Measurements from ENCODE around the gene REXO1. TPM values are rescaled to one million over a fixed set of nuclear protein-coding genes. Genes with fewer than 3 reads are reported as not detected.

The REXO1 gene
- total RNA-seq, 1 donor from 2014 or later = 2.4 TPM

GRCh38 chr19:1836458-1837221 lies 11.6 kb downstream of the REXO1 start:
- Histone ChIP-seq H3K4me3 (ENCODE audit: low read depth, low read length) (no peak overlapping the region), H3K36me3 (ENCODE audit: control insufficient read depth, insufficient read depth, low read length) (peaks cover 8% of the 10 kb centered on the region), H3K27me3 (ENCODE audit: control insufficient read depth, insufficient read depth, low read length) (no peaks in the 10 kb centered on the region)
- TF ChIP-seq CTCF (IDR thresholded peaks at IDR 0.05; ENCODE audit: insufficient read depth, low read length, severe bottlenecking) = no peak
- no peak for FAIRE-seq
- DNase-seq (ENCODE audit: low read depth) = no peak

GRCh38 chr19:1833540-1833939 lies 14.7 kb downstream of the REXO1 start:
- Histone ChIP-seq H3K36me3 (ENCODE audit: control insufficient read depth, insufficient read depth, low read length) (peaks cover 10% of the 10 kb centered on the region), H3K4me3 (ENCODE audit: low read depth, low read length) (no peak overlapping the region), H3K27me3 (ENCODE audit: control insufficient read depth, insufficient read depth, low read length) (no peaks in the 10 kb centered on the region)
- DNase-seq (ENCODE audit: low read depth) = no peak
- no peak for TF ChIP-seq CTCF (IDR thresholded peaks at IDR 0.05; ENCODE audit: insufficient read depth, low read length, severe bottlenecking)
- no peak for FAIRE-seq

- FAIRE-seq = no peak
- H3K4me3 ChIP-seq (ENCODE audit: low read depth, low read length) = no peak overlapping the region
- no peak for TF ChIP-seq CTCF (IDR thresholded peaks at IDR 0.05; ENCODE audit: insufficient read depth, low read length, severe bottlenecking)
- peaks cover 14% of the 10 kb centered on the region for H3K36me3 ChIP-seq (ENCODE audit: control insufficient read depth, insufficient read depth, low read length)
- DNase-seq (ENCODE audit: low read depth) = no peak
- H3K27me3 ChIP-seq (ENCODE audit: control insufficient read depth, insufficient read depth, low read length) = no peaks in the 10 kb centered on the region
Measured at GRCh38 chr19:1832046-1832663, 16.1 kb downstream of the REXO1 start.

- no peak for FAIRE-seq
- H3K4me3 ChIP-seq (ENCODE audit: low read depth, low read length) = no peak overlapping the region
- peaks cover 17% of the 10 kb centered on the region for H3K36me3 ChIP-seq (ENCODE audit: control insufficient read depth, insufficient read depth, low read length)
- H3K27me3 ChIP-seq (ENCODE audit: control insufficient read depth, insufficient read depth, low read length) = no peaks in the 10 kb centered on the region
- DNase-seq (ENCODE audit: low read depth) = no peak
- no peak for TF ChIP-seq CTCF (IDR thresholded peaks at IDR 0.05; ENCODE audit: insufficient read depth, low read length, severe bottlenecking)
Measured at GRCh38 chr19:1830978-1831377, 17.3 kb downstream of the REXO1 start.

- Histone ChIP-seq H3K36me3 (ENCODE audit: control insufficient read depth, insufficient read depth, low read length) (peaks cover 19% of the 10 kb centered on the region), H3K27me3 (ENCODE audit: control insufficient read depth, insufficient read depth, low read length) (no peaks in the 10 kb centered on the region), H3K4me3 (ENCODE audit: low read depth, low read length) (no peak overlapping the region)
- FAIRE-seq (no peak), DNase-seq (ENCODE audit: low read depth) (no peak)
- no peak for TF ChIP-seq CTCF (IDR thresholded peaks at IDR 0.05; ENCODE audit: insufficient read depth, low read length, severe bottlenecking)
Measured at GRCh38 chr19:1830568-1830967, 17.7 kb downstream of the REXO1 start.

All from bronchial epithelial cell (primary cell).